Activated CD4-positive, CD25-positive, alpha-beta regulatory T cell treated with anti-CD3 and anti-CD28 coated beads, Interleukin-2, amount 50 U/mL, for 72 hours (primary cell): ENCODE data around the gene NSMF.

Experiments
- DNase-seq: peaks from one replicate; pipeline ENCODE4 v3.0.0; 2021

NSMF gene

DNA sequence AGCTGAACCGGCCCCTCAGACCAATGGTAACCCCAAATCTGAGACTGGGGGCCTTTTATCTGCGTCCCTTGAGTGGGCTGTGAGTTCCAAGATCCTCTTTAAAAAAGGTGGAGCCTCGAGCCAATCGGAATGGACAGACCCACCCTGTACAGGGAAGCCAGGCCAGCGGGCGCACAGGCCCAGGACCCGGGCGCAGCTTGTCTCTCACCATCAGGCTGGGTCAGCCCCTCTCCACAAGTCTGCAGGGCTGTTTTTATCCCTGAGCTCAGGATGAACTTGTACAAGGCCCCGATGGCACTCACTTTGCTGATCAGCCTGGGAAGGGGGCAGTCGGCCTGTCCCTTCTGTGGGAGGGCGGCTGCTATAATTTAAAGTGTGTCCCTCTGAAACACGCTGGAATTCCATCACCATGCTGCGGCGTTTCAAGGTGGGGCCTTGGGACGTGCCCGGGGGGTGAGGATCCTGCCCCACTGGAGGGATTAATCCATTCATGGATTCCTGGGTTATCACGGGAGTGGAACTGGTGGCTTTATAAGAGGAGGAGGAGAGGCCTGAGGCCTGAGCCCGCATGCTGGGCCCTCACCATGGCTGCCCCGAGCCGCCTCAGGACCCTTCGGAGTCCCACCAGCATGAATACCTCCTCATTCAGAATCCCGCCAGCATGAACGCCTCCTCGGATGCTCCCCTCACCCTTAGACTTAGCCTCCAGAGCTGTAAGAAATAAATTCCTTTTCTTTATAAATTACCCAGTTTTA is 50.3 kb downstream of the NSMF start:
- DNase-seq: no peak

DNA sequence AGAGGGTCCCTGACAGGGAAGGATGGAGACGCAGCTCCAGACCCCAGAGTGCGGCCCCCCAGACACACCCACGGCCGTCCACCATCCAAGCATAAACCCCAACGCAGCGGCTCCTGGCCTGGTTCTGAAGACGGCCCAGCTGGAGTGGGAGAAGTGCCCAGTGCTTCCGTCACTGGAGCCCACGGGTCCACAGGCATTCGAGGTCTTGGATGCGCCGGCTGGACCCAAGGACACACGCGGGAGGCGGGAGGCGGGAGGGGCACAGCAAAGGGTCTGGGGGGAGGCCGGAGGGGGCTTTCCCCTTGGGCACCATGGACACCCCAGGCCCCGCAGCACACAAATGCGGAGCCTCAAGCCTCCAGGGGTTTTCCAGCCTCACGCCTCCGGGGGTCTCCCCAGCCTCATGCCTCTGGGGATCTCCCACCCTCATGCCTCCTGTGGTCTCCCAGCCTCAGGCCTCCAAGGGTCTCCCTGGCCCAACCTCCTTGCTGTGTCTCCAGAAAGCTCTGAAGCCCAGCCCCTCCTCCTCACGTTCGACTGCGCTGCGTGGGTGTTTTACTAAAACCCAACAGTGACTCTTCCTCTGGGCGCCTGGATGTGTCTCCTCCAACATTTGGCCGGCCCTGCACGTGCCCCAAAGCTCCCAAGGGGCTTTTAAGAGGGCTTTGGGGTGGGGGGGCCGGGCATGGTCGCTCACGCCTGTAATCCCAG is 51.4 kb downstream of the NSMF start:
- no peak for DNase-seq

DNA sequence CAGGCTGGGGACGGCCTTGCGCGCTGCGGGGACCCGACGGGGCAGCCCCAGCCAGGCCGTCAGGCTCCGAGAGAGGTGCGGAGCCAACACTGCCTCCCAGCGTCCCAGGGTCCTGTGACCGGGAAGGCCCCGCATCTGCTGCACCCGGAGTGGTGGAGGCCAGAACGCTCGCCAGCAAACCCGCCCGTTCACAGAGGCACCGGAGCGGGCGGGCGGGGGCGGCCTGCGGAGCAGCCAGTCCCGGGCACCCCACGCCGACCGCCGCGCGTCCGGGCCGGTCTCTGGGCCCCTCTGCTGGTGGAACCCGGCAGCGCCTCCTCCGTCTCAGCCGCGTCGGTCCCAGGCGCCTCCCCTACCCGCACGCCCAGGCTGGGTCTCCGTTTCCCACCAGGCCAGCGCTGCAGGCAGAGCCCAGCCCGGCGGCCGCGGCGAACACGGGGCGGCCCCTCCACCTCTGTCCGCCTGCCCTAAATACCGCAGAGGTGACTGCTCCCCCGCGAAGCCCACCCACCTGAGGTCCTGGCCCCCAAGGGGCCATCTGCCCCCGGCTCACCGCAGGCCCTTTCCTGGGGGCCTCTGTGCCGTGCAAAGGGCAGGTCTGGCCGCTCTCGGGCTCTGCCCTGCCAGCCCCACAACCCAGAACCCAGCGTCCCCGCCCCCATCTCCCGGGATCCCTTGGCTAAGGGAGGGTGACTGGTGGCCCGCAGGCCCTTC is 52.1 kb downstream of the NSMF start:
- DNase-seq: peak; percentile 80

DNA sequence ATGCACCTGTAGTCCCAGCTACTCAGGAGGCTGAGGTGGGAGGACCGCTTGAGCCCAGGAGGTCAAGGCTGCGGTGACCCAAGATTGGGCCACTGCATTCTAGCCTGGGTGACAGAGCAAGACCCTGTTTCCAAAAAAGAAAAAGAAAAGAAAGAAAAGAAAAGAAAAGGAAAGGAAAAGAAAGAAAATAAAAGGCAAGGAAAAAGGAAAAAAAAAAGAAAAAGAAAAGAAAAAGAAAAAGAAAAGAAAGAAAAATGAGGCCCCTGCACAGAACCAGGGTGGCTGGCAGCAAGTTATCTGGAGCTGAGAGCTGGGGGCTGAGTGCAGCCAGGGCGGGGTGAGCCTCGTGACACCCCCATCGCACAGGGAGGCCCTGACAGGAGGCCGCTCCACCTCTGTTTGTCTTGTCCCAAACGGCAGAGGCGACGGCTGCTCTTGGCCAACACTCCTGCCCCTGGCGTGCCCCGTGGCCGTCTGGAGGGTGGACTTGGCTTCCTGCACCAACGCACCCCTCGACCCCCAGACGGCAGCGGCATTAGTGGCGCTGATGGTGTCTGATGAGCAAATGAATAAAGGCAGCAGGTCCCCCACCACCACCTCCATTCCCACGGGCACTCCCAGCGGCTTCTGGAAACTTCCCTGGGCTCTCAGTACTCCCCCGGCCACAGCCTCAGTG is 52.9 kb downstream of the NSMF start:
- DNase-seq: no peak

DNA sequence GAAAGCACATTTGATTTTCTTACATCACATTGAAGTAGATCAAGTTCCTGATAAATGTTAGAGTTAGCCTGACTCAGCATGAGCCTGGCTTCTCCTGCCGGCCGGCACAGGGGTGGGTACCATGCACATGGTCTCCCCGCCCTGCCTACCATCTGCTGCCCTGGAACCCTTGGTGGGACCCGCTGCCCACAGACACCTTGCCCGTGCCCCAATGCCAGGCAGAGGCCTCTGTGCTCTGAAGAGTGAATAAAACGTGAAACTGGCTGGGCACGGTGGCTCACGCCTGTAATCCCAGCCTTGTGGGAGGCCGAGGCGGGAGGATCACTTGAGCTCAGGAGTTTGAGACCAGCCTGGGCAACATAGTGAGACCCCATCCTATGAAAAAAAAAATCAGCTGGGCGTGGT is 53.5 kb downstream of the NSMF start:
- DNase-seq: no peak

DNA sequence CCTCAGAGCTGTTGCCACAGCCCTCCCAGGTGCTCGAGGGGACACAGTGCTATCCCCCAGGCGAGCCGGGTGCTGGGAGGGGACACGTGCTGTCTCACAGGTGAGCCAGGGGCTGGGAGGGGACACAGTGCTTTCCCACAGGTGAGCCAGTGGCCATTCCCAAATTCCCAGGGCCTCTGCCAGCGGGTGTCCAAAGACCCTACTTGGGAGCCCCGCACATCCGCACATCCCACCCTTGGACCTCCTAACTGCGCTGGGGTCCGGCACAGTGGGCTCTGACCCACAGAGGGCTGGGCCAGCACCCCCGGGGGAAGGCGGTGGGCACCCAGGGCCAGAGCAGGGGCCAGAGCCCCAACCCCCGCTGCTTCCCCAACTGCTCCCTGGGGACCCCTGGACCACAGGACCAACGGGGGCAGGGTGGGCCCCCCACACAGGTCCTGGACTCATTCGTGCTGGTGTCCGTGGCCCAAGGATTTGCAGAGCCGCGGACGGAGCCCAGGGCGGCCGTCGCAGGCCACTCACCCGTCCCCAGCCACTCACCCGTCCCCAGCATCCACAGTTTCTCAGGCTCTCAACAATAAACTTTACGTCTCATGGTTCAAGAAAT is 54.1 kb downstream of the NSMF start:
- DNase-seq: no peak

DNA sequence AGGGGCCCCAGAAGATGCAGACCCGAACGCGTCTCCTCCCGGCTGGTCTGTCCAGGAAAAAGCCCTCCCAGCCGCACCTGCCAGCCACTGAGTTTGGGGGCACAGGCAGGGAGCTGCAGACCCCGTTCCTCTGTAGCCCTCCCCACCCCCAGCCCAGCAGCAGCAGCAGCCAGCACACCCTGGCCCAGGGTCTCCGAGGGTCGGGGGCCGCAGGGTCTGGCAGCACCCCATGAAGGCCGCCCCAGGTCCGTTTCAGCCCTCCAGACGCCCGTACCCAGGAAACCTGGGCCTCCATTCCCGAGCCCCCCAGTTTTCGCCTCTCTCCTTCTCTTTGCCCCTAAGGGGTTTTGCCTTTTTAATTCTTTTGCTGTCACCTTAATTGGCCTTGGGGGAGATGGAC is 55.9 kb downstream of the NSMF start:
- no peak for DNase-seq

DNA sequence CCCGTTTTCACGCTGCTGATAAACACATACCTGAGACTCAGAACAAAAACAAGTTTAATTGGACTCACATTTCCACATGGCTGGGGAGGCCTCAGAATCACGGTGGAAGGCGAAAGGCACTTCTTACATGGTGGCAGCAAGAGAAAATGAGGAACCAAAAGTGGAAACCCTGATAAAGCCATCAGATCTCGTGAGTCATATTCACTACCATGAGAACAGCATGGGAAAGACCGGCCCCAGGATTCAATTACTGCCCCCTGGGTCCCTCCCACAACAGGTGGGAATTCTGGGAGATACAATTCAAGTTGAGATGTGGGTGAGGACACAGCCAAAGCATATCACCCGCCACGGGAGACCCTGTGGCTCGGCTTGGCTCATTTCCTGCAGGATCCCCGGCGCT is 56.4 kb downstream of the NSMF start:
- no peak for DNase-seq

DNA sequence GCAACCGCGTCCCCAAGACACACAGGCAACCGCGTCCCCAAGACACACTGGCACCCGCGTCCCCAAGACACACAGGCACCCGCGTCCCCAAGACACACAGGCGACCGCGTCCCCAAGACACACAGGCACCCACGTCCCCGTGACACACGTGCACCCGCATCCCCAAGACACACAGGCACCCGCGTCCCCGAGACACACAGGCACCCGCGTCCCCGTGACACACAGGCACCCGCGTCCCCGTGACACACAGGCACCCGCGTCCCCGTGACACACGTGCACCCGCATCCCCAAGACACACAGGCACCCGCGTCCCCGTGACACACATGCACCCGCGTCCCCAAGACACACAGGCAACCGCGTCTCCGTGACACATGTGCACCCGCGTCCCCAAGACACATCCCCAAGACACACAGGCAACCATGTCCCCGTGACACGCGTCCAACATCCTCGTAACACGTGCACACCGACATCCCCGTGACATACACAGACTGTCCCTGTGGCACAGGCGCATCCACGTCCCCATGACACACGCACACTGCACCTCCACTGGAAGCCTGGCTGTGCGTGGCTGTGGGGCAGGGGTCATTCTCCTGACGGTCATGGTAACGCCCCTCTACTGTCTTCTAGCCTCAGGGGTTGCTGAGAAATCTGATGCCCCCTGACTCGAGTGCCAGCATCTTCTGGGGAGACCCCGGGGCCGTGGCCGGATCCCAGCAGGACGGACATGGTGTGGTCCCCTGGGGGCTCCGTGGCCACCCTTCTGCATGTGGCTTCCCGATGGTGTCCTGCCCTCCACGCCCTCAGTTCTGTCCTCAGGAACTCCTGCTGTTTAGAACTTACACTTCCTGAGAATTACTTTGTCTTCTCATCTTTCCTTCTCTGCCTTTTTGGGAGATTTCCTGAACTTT is 60.3 kb downstream of the NSMF start:
- no peak for DNase-seq

DNA sequence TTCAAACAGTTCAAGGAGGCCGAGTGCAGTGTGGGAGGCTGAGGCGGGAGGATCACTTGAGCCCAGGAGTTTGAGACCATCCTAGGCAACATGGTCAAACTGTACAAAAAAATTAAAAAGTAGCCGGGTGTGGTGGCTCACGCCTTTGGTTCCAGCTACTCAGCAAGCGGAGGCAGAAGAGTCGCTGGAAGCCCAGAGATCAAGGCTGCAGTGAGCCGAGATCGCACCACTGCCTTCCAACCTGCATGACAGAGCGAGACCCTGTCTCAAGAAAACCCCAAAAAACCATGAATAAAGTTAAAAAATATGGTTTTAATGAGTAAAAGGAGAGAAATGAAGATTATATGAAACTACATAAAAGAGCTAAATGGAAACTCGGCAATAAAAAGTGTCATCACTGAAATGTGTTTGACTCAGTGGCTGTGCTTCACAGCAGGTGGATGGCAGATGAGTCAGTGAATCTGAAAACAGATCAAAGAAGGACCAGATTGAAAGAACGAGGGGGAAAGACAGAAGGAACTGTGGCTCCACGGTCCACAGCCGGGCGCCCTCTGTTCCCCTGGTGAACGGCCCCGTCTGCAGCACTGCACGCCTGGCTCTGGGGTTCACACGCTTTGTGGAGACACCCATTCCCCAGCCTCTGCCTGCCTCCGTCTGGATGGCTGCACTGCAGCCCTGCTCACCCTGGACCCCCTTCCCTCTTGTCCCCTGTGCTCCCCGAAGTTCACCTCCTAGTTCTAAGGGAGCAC is 61.3 kb downstream of the NSMF start:
- DNase-seq: no peak
